Activated naive CD4-positive, alpha-beta T cell treated with anti-CD3 and anti-CD28 coated beads for 36 hours (primary cell): ENCODE results near the gene SAMD1. TPM values are rescaled to one million over a fixed set of nuclear protein-coding genes. Genes with fewer than 3 reads are reported as not detected.
A peak's percentile ranks its signal among the peaks of the same experiment; 100 is the strongest.

Experiments
- CTCF ChIA-PET: fragments of 350-600 bp; sonication (Branson Sonifier 250); formaldehyde crosslinking; loops from one replicate; lab custom pipeline; 2021; ENCODE audit warnings: antibody characterized with exemption; lab: Charles Lee
- DNase-seq: peaks from one replicate; pipeline ENCODE4 v3.0.0-alpha.2; 2020
- H3K27ac Mint-ChIP-seq: one replicate; pipeline ENCODE4 v1.8.0; 2021; ENCODE audit warnings: mild to moderate bottlenecking, mixed read lengths
- H3K27me3 Mint-ChIP-seq: one replicate; pipeline ENCODE4 v1.8.0; 2021; ENCODE audit warnings: low read depth, mixed read lengths
- H3K36me3 Mint-ChIP-seq: one replicate; pipeline ENCODE4 v1.8.0; 2021; ENCODE audit warnings: low read depth, mixed read lengths
- H3K4me1 Mint-ChIP-seq: one replicate; pipeline ENCODE4 v1.8.0; 2021; ENCODE audit warnings: low read depth, mixed read lengths
- H3K4me3 Mint-ChIP-seq: one replicate; pipeline ENCODE4 v1.8.0; 2021; ENCODE audit warnings: mild to moderate bottlenecking, moderate library complexity, mixed read lengths
- H3K9me3 Mint-ChIP-seq: one replicate; pipeline ENCODE4 v1.8.0; 2021; ENCODE audit warnings: mixed read lengths
- intact Hi-C: fragments of 100-400 bp; cut with micrococcal nuclease; formaldehyde crosslinking; loops from one replicate; pipeline ENCODE4 v1.15.1; 2023
- total RNA-seq, 2 experiments: library from RNA; stranded (reverse); gene quantifications; one replicate each; pipeline ENCODE4 v1.2.3, GENCODE V29; 2021

Gene SAMD1
- total RNA-seq, 2 experiments from 2014 or later: 50.9 to 53.0 TPM

GRCh38 chr19:14085309-14085995, 5.1 kb downstream of the SAMD1 start, which contains the start of gene C19orf67:
C19orf67 (minus strand) TSS chr19:14085783; CDS start chr19:14085627, 156 bp downstream.
- intact Hi-C loops: no loop called here
- no peak within 1 kb of the TSS for H3K4me3 Mint-ChIP-seq
- H3K36me3 Mint-ChIP-seq: peaks cover 9% of the 10 kb centered on the region
- H3K9me3 Mint-ChIP-seq: no peaks in the 10 kb centered on the region
- H3K4me1 Mint-ChIP-seq: peaks cover 20% of the 10 kb centered on the region
- no peaks in the 10 kb centered on the region for H3K27me3 Mint-ChIP-seq
- CTCF ChIA-PET: interaction anchor here (1.1 kb wide), 1 partner anchor 51 kb away, joined by 4 read pairs; the partner anchor contains the start of gene ASF1B
- H3K27ac Mint-ChIP-seq: no peak within 1 kb of the TSS
- DNase-seq: no peak

- DNase-seq: no peak
- no peaks in the 10 kb centered on the region for H3K9me3 Mint-ChIP-seq
- CTCF ChIA-PET: interaction anchor here (1.0 to 1.4 kb wide), 4 partner anchors 11 to 202 kb away, joined by 3 to 6 read pairs (median 4); partner anchors contain the start of gene ASF1B
- H3K27ac Mint-ChIP-seq: no peak overlapping the region
- no peaks in the 10 kb centered on the region for H3K36me3 Mint-ChIP-seq
- H3K4me1 Mint-ChIP-seq: peaks cover 11% of the 10 kb centered on the region
- intact Hi-C loops: loop anchor here (5.0 kb wide), 1 partner anchor 285 kb away; the partner anchor contains the start of gene ZSWIM4
- H3K4me3 Mint-ChIP-seq: peak overlapping the region; percentile 95
- H3K27me3 Mint-ChIP-seq: no peaks in the 10 kb centered on the region
Measured at GRCh38 chr19:14082675-14082960, 7.9 kb downstream of the SAMD1 start.

GRCh38 chr19:14081797-14082674, 8.5 kb downstream of the SAMD1 start:
- Mint-ChIP-seq H3K27ac (peak overlapping the region; percentile 91), H3K36me3 (no peaks in the 10 kb centered on the region), H3K4me1 (peaks cover 11% of the 10 kb centered on the region), H3K27me3 (no peaks in the 10 kb centered on the region), H3K4me3 (peak overlapping the region; percentile 95), H3K9me3 (no peaks in the 10 kb centered on the region)
- CTCF ChIA-PET: interaction anchor here (0.6 to 1.4 kb wide), 7 partner anchors 8 to 202 kb away, joined by 3 to 6 read pairs (median 4); partner anchors contain the start of genes ASF1B and IL27RA
- intact Hi-C loops: loop anchor here (1.0 to 5.0 kb wide), 6 partner anchors 9 to 285 kb away; partner anchors contain the start of genes ASF1B, DCAF15, RFX1 and ZSWIM4
- DNase-seq: peak; percentile 68

- no peaks in the 10 kb centered on the region for H3K27me3 Mint-ChIP-seq
- CTCF ChIA-PET: interaction anchor here (0.9 to 1.9 kb wide), 7 partner anchors 22 to 202 kb away, joined by 3 to 5 read pairs (median 4); partner anchors contain the start of genes ASF1B and IL27RA
- H3K36me3 Mint-ChIP-seq: no peaks in the 10 kb centered on the region
- intact Hi-C loops: loop anchor here (1.0 to 5.0 kb wide), 6 partner anchors 8 to 284 kb away; partner anchors contain the start of genes ASF1B, DCAF15, RFX1 and ZSWIM4
- H3K4me3 Mint-ChIP-seq: peak overlapping the region; percentile 95
- peak overlapping the region; percentile 91 for H3K27ac Mint-ChIP-seq
- peak; percentile 100 for DNase-seq
- no peaks in the 10 kb centered on the region for H3K9me3 Mint-ChIP-seq
- peaks cover 11% of the 10 kb centered on the region for H3K4me1 Mint-ChIP-seq
Measured at GRCh38 chr19:14080887-14081796, 9.4 kb downstream of the SAMD1 start.

GRCh38 chr19:14078411-14078810, 12.1 kb downstream of the SAMD1 start:
- Mint-ChIP-seq H3K36me3 (no peaks in the 10 kb centered on the region), H3K4me3 (no peak overlapping the region), H3K4me1 (peaks cover 18% of the 10 kb centered on the region), H3K9me3 (no peaks in the 10 kb centered on the region), H3K27ac (no peak overlapping the region), H3K27me3 (no peaks in the 10 kb centered on the region)
- intact Hi-C loops: no loop called here
- CTCF ChIA-PET: interaction anchor here (0.6 to 1.8 kb wide), 6 partner anchors 37 to 269 kb away, joined by 3 to 12 read pairs (median 4); partner anchors contain the start of gene NANOS3
- DNase-seq: no peak

- H3K27ac Mint-ChIP-seq: no peak overlapping the region
- intact Hi-C loops: loop anchor here (1.0 to 5.0 kb wide), 6 partner anchors 7 to 122 kb away; partner anchors contain the start of gene DCAF15
- H3K27me3 Mint-ChIP-seq: peaks cover 4% of the 10 kb centered on the region
- H3K4me3 Mint-ChIP-seq: peak overlapping the region; percentile 80
- H3K9me3 Mint-ChIP-seq: no peaks in the 10 kb centered on the region
- peak; percentile 40 for DNase-seq
- CTCF ChIA-PET: interaction anchor here (0.6 to 2.4 kb wide), 15 partner anchors 8 to 195 kb away, joined by 3 to 13 read pairs (median 3); no protein-coding TSS in a partner anchor
- H3K36me3 Mint-ChIP-seq: no peaks in the 10 kb centered on the region
- H3K4me1 Mint-ChIP-seq: peaks cover 10% of the 10 kb centered on the region
Measured at GRCh38 chr19:14073925-14074838, 16.4 kb downstream of the SAMD1 start.

GRCh38 chr19:14073261-14073924, 17.2 kb downstream of the SAMD1 start:
- peak overlapping the region; percentile 80 for H3K4me3 Mint-ChIP-seq
- CTCF ChIA-PET: interaction anchor here (0.7 to 2.4 kb wide), 16 partner anchors 9 to 194 kb away, joined by 3 to 13 read pairs (median 3); partner anchors contain the start of gene ASF1B
- peak; percentile 75 for DNase-seq
- no peaks in the 10 kb centered on the region for H3K36me3 Mint-ChIP-seq
- peaks cover 10% of the 10 kb centered on the region for H3K4me1 Mint-ChIP-seq
- H3K27ac Mint-ChIP-seq: no peak overlapping the region
- intact Hi-C loops: loop anchor here (1.0 to 5.0 kb wide), 5 partner anchors 8 to 121 kb away; partner anchors contain the start of gene DCAF15
- no peaks in the 10 kb centered on the region for H3K9me3 Mint-ChIP-seq
- peaks cover 4% of the 10 kb centered on the region for H3K27me3 Mint-ChIP-seq

GRCh38 chr19:14072535-14073260, 17.9 kb downstream of the SAMD1 start, which contains the start of gene MISP3:
MISP3 (plus strand) TSS chr19:14072786; CDS start chr19:14073310, 524 bp downstream.
- H3K27ac Mint-ChIP-seq: no peak within 1 kb of the TSS
- H3K9me3 Mint-ChIP-seq: no peaks in the 10 kb centered on the region
- CTCF ChIA-PET: interaction anchor here (0.8 to 4.6 kb wide), 16 partner anchors 10 to 214 kb away, joined by 3 to 55 read pairs (median 4); partner anchors contain the start of genes ASF1B, BRME1, CC2D1A and PALM3
- H3K36me3 Mint-ChIP-seq: no peaks in the 10 kb centered on the region
- H3K4me1 Mint-ChIP-seq: peaks cover 10% of the 10 kb centered on the region
- peak; percentile 30 for DNase-seq
- peak within 1 kb of the TSS; percentile 80 for H3K4me3 Mint-ChIP-seq
- intact Hi-C loops: loop anchor here (1.0 to 5.0 kb wide), 5 partner anchors 9 to 120 kb away; partner anchors contain the start of gene DCAF15
- peaks cover 4% of the 10 kb centered on the region for H3K27me3 Mint-ChIP-seq

GRCh38 chr19:14070268-14071050, 20.1 kb downstream of the SAMD1 start:
- Mint-ChIP-seq H3K4me3 (no peak overlapping the region), H3K9me3 (no peaks in the 10 kb centered on the region), H3K27me3 (peaks cover 4% of the 10 kb centered on the region), H3K4me1 (peaks cover 10% of the 10 kb centered on the region), H3K36me3 (no peaks in the 10 kb centered on the region), H3K27ac (no peak overlapping the region)
- intact Hi-C loops: loop anchor here (5.0 kb wide), 1 partner anchor 118 kb away; the partner anchor contains the start of gene DCAF15
- DNase-seq: no peak
- CTCF ChIA-PET: interaction anchor here (0.6 to 4.6 kb wide), 11 partner anchors 8 to 292 kb away, joined by 3 to 55 read pairs (median 3); partner anchors contain the start of genes ASF1B and PALM3
